Measurements from ENCODE around the gene NISCH.

- no peak for TF ChIP-seq CTCF (IDR thresholded peaks at IDR 0.05)
- TF ChIP-seq ZFX (IDR thresholded peaks at IDR 0.05; ENCODE audit: borderline replicate concordance): no peak
Observed at GRCh38 chr3:52429031-52429430, 26.4 kb upstream of the NISCH start.

Measured in 22Rv1 (cell line).